Measurements from ENCODE around the gene RPA3. TPM values are rescaled to one million over a fixed set of nuclear protein-coding genes. Genes with fewer than 3 reads are reported as not detected.

Gene RPA3
- total and polyA plus RNA-seq, 2 donors (not counting 3 experiments of a cell fraction or from before 2014, with no cell fraction given), result 15.6 to 34.4 TPM

DNA sequence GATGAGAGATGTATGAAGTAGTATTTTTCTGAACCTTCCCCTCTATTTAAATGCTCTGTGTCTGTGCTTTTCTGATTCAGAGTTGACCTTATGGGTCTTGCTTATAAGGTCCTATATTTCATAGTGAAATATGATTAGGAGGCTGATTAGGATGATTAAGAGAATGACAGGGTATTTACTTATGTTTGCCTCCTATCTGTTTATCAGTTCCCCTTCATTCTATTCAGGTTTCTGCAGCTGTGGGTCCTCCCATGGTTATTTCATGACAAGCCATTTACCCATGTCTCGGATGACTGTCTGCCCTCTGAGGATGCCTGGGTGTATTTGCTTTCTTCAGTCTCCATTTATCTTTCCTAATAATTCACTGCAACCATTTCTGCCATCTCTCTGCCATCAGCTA, 16.9 kb downstream of the RPA3 start:
- H3K79me2 ChIP-seq (ENCODE audit: control insufficient read depth, insufficient read depth, low read length), result no peaks in the 10 kb centered on the region
- no peak for FAIRE-seq
- BruUV-seq (replicated peaks), result no TSS peak
- TF ChIP-seq POLR2AphosphoS5 (IDR thresholded peaks at IDR 0.05; ENCODE audit: insufficient read depth, low read depth, low read length), result no peak
- no peak for TF ChIP-seq JUN (IDR thresholded peaks at IDR 0.05; ENCODE audit: borderline replicate concordance, insufficient read depth, insufficient read length, low read depth)
- TF ChIP-seq CTCF (IDR thresholded peaks at IDR 0.05; ENCODE audit: extremely low read depth in 1 of 2, insufficient read depth in 1 of 2, low read depth in 1 of 2, low read length in 2 of 2), result no peak
- TF ChIP-seq GATA2 (IDR thresholded peaks at IDR 0.05; ENCODE audit: insufficient read depth, insufficient read length, low read depth, low read length), result no peak
- no peak overlapping the region for H3K4me2 ChIP-seq (ENCODE audit: insufficient read depth, low read length)
- H4K20me1 ChIP-seq (replicated peaks; ENCODE audit: control insufficient read depth, extremely low read depth, insufficient read depth, low read length), result no peaks in the 10 kb centered on the region
- intact Hi-C loops (cut with micrococcal nuclease), result no loop called here
- POLR2A ChIA-PET, result no interaction called here
- H3K4me3 ChIP-seq (replicated peaks in 1 of 3; ENCODE audit: insufficient read depth in 1 of 3, low read depth in 1 of 3, low read length in 3 of 3), result no peak overlapping the region
- no peak overlapping the region for H2AFZ ChIP-seq (ENCODE audit: low read depth, low read length)
- H3K36me3 ChIP-seq (ENCODE audit: control insufficient read depth in 2 of 2, extremely low read depth in 1 of 2, insufficient read depth in 2 of 2, low read length in 2 of 2), result no peaks in the 10 kb centered on the region
- CTCF ChIA-PET, result interaction anchor here (2.7 kb wide), 1 partner anchor 20 kb away, joined by 14 read pairs; no protein-coding TSS in a partner anchor
- H3K9me1 ChIP-seq (replicated peaks; ENCODE audit: control insufficient read depth, extremely low read depth, insufficient read depth, low read length), result no peaks in the 10 kb centered on the region
- no peaks in the 10 kb centered on the region for H3K4me1 ChIP-seq (ENCODE audit: control insufficient read depth, extremely low read depth, insufficient read depth, low read length)
- H3K27me3 ChIP-seq (ENCODE audit: control insufficient read depth in 2 of 2, insufficient read depth in 2 of 2, low read length in 2 of 2), result no peaks in the 10 kb centered on the region
- dilution Hi-C loops (cut with MboI; ENCODE audit: extremely low pct_ligation_motif_present, low sequenced_read_pairs), result no loop called here
- H3K9ac ChIP-seq (replicated peaks; ENCODE audit: extremely low read depth, insufficient read depth, low read length), result no peak overlapping the region
- DNase-seq (ENCODE audit: low read depth, low spot score), result no peak
- H3K9me3 ChIP-seq (replicated peaks; ENCODE audit: control insufficient read depth, insufficient read depth, low read length), result no peaks in the 10 kb centered on the region
- no peak overlapping the region for H3K27ac ChIP-seq (ENCODE audit: insufficient read depth, low read depth, low read length)

DNA sequence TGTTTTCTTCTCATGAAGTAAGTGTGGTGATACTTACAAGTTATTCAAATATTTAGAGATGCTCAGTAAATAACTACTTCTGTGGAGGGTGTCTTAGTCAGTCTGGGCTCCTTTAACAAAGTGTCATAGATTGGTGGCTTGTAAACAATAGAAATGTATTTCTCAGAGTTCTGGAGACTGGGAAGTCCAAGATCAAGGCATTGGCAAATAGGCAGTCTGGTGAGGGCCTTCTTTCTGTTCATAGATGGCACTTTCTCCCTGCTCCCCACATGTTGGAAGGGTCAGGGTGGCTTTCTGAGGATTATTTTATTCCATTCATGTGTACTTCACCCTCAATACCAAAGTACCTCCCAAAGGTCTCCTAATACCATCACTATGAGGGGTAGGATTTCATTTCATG, 18.4 kb downstream of the RPA3 start:
- H3K4me3 ChIP-seq (replicated peaks in 1 of 3; ENCODE audit: insufficient read depth in 1 of 3, low read depth in 1 of 3, low read length in 3 of 3), result no peak overlapping the region
- no peak for DNase-seq (ENCODE audit: low read depth, low spot score)
- no peaks in the 10 kb centered on the region for H3K4me1 ChIP-seq (ENCODE audit: control insufficient read depth, extremely low read depth, insufficient read depth, low read length)
- no peak overlapping the region for H2AFZ ChIP-seq (ENCODE audit: low read depth, low read length)
- dilution Hi-C loops (cut with MboI; ENCODE audit: extremely low pct_ligation_motif_present, low sequenced_read_pairs) (no loop called here), intact Hi-C loops (cut with micrococcal nuclease) (loop anchor here (5.0 kb wide), 1 partner anchor 272 kb away; no protein-coding TSS in a partner anchor)
- TF ChIP-seq POLR2A (IDR thresholded peaks at IDR 0.05; ENCODE audit: low read depth, low read length) (no peak), MAX (IDR thresholded peaks at IDR 0.05; ENCODE audit: insufficient read depth, insufficient read length) (no peak), EZH2 (IDR thresholded peaks at IDR 0.05; ENCODE audit: borderline replicate concordance, low read depth, low read length, severe bottlenecking) (no peak), POLR2AphosphoS5 (IDR thresholded peaks at IDR 0.05; ENCODE audit: insufficient read depth, low read depth, low read length) (no peak), GATA2 (IDR thresholded peaks at IDR 0.05; ENCODE audit: insufficient read depth, insufficient read length, low read depth, low read length) (no peak), FOS (IDR thresholded peaks at IDR 0.05; ENCODE audit: borderline replicate concordance, insufficient read depth, low read length) (no peak), CTCF (IDR thresholded peaks at IDR 0.05; ENCODE audit: extremely low read depth in 1 of 2, insufficient read depth in 1 of 2, low read depth in 1 of 2, low read length in 2 of 2) (no peak), JUN (IDR thresholded peaks at IDR 0.05; ENCODE audit: borderline replicate concordance, insufficient read depth, insufficient read length, low read depth) (no peak), MYC (IDR thresholded peaks at IDR 0.05; ENCODE audit: low read depth, low read length) (no peak)
- CTCF ChIA-PET, result interaction anchor here (1.0 to 11.7 kb wide), 2 partner anchors 14 to 19 kb away, joined by 3 to 121 read pairs; no protein-coding TSS in a partner anchor
- no peak overlapping the region for H3K27ac ChIP-seq (ENCODE audit: insufficient read depth, low read depth, low read length)
- POLR2A ChIA-PET, result no interaction called here
- no TSS peak for BruUV-seq (replicated peaks)
- no peak overlapping the region for H3K9ac ChIP-seq (replicated peaks; ENCODE audit: extremely low read depth, insufficient read depth, low read length)
- no peaks in the 10 kb centered on the region for H3K36me3 ChIP-seq (ENCODE audit: control insufficient read depth in 2 of 2, extremely low read depth in 1 of 2, insufficient read depth in 2 of 2, low read length in 2 of 2)
- FAIRE-seq, result no peak
- no peaks in the 10 kb centered on the region for H3K9me3 ChIP-seq (replicated peaks; ENCODE audit: control insufficient read depth, insufficient read depth, low read length)
- H3K9me1 ChIP-seq (replicated peaks; ENCODE audit: control insufficient read depth, extremely low read depth, insufficient read depth, low read length), result no peaks in the 10 kb centered on the region
- H3K4me2 ChIP-seq (ENCODE audit: insufficient read depth, low read length), result no peak overlapping the region
- no peaks in the 10 kb centered on the region for H3K79me2 ChIP-seq (ENCODE audit: control insufficient read depth, insufficient read depth, low read length)
- no peaks in the 10 kb centered on the region for H4K20me1 ChIP-seq (replicated peaks; ENCODE audit: control insufficient read depth, extremely low read depth, insufficient read depth, low read length)
- H3K27me3 ChIP-seq (ENCODE audit: control insufficient read depth in 2 of 2, insufficient read depth in 2 of 2, low read length in 2 of 2), result no peaks in the 10 kb centered on the region
